SH-SY5Y (cell line): ENCODE results near the gene SLC2A13.

Experiments
- GATA2 ChIP-seq: IDR thresholded peaks from 2 replicates; pipeline ENCODE4 v1.6.1; 2011; ENCODE audit warnings: mild to moderate bottlenecking, low read depth, low read length
- GATA3 ChIP-seq: IDR thresholded peaks from 2 replicates; pipeline ENCODE4 v1.6.1; 2011; ENCODE audit warnings: low read depth, mild to moderate bottlenecking, low read length, moderate library complexity

GRCh38 chr12:39798977-39799376 lies 306.9 kb downstream of the SLC2A13 start:
- TF ChIP-seq GATA3 = no peak
- no peak for TF ChIP-seq GATA2
